Renal cortical epithelial cell (primary cell): Measurements from ENCODE around the gene GABARAP. TPM values are rescaled to one million over a fixed set of nuclear protein-coding genes. Genes with fewer than 3 reads are reported as not detected.
"Not testable (repeated sequence)": the region's sequence is repeated elsewhere in the genome, so short reads cannot be mapped to it uniquely, and the experiment has no call there.

Experiments
- DNase-seq: peaks from one replicate; pipeline ENCODE4 v3.0.0-alpha.2; 2011; ENCODE audit warnings: low read depth
- total RNA-seq: library from RNA; depleted of rRNA; stranded (reverse); fragments of >200 nt; gene quantifications from 2 replicates; pipeline ENCODE4 v1.2.3, GENCODE V29; 2014

Gene GABARAP
- total RNA-seq, 1 donor from 2014 or later = 148 TPM

DNA sequence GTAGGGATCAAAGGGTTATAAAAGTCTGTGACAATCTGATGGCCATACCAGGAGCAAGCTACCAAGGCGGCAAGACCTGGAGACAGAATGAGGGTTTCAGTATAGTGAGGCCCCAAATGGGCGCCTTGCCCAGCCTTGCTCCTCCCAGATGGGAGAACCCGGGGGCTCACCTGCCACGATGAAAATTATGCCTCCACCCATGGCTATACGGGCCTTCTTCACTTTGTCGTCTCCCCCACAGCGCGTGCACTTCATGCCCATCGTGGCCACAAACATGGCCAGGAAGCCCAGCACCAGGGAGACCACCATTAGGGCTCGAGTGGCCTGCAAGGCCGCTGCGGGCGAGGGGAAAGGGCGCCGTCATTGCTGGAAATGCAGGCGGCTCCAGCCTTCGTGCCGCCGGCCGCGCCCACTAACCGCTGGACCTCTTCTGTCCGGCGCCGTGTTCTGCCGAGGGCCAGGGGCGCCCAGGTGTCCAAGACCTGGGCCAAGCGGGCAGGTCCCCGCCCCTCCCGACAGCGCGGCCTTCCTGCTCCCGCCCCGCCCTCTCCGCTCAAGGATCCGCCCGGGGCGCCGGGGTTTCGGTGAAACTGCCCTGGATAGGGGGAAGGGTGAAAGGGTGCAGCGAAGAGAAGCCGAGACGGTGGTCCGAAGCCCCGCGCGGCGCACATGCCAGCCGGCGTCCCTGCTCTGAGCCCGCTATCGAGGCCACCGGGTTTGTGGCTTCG lies 18.6 kb upstream of the GABARAP start:
- DNase-seq = no peak

DNA sequence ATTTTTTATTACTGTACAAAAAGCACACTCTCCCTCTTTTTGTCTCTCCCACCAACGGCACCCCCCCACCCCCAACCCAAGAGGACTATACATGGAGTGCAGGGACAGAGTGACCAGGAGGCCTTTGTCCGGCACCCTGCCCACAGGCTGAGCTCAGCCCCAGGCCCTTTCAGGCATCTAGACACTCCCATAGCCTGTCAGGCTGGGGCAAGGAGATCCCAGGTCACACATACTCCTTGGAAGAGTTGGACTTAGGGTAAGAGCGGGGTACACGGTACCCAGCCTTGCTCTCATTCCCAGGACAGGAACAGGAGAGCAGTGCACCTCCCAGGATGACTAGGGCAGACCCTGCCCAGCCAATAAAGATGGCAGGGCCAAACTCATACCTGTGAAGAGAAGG lies 17.9 kb upstream of the GABARAP start:
- no peak for DNase-seq

DNA sequence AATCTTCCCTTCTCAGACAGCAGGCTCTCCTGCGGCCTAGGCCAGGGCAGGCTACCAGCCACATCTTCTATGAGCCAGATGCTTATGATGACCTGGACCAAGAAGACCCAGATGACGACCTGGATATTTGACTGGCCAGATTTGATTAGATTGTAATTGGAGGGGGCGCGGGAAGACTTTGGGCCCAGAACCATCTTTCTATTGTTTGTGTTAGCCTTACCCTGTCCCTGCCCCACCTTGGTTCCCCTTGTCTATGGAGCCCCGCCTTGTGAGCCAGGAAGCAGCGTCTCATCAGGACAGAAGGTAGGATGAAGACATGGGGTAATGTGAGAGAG lies 17.3 kb upstream of the GABARAP start:
- no peak for DNase-seq

DNA sequence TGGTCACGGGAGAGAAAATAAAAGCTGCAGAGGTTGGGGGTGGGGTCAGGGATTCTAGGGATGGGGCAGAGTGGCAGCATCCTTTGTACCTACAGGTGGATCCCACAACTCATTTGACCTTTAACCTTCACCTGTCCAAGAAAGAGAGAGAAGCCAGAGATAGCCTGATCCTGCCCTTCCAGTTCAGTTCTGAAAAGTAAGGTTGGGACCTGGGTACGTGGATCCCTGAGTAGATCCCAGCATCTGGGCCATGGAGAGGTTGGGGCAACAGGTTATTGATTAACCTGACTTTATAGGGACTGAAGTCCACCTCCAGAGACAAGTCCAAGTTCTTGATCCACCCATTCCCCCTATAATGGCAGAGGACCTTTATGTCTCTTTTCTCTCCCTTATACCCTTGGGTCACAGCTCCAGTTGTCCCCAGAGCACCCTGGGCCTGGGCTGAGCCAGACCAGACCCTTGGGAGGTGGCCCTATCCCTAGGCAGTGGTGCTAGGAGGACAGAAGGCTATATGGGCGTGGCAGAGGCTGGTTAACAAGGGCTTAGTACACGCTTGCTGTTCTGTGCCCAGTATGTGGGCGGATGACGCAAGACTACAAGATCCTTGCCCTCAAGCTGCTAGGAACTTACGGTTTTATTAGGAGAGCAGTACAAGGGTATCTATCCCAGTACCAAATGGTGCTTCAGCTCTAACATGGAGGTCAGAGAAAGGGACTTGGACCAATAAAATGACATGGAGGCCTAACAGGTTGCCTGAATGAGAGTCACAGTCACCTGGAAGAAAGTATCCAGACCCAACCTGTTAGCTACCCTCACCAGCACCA lies 16.7 kb upstream of the GABARAP start:
- DNase-seq = peak; percentile 86

DNA sequence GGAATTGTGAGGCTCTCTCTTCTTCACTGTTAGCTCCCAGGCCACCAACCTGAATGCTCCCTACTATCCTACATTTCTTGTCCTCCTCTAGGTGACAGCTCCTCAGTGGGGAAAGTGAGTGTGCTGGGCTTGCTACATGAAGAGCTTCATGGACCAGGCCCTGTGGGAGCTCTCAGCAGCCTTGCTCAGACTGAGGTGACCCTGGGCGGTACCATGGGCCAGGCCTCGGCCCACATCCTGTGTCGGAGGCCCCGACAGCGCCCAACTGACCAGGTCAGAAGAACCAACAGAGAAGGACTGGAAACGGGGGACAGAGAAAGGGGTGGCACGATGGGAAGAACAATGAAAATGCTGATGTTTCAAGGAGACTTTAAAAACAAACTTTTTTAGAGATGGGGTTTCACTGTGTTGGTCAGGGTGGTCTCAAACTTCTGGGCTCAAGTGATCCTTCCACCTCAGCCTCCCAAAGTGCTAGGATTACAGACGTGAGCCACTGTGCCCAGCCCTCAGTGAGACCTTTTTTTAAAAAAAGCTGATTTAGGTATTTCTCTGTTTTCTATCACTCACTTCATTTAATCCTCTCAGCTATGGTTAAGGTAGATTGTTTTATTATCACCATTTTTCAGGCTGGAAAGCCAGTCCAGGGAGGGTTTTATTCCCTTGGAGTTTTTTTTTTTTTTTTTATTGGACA lies 14.7 kb upstream of the GABARAP start:
- DNase-seq = no peak

DNA sequence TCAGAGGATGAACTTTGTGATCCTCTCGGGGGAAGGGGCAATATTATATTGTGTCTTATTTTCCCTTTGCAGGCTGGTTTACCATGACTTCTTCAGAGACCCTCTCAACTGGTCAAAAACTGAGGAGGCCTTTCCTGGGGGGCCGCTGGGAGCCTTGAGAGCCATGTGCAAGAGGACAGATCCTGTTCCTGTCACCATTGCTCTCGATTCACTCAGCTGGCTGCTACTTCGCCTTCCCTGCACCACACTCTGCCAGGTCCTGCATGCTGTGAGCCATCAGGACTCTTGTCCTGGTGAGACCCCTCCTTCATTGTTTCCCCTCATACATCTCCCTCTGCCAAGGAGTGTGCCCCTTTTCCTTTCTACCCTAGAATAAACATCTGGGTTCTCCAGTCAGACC lies 12.3 kb upstream of the GABARAP start:
- DNase-seq = no peak

DNA sequence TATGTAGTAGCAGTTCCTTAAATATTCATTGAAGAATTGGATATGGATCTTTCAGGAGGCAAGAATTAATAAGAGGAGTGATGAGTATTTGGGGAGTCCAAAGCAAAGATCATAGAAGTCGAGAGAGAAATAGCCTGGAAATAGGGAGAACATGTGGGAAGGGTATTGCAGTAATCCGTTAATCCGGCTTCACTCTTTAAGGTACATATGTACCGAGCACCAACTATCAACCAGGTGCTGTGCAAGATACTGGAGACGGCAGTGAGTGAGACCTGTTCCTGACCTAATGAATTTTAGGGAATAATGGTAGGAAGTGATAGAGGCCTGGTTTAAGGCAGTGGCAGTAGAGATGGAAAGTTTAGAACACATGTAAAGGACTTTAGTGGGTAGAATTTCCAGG lies 10.8 kb upstream of the GABARAP start:
- no peak for DNase-seq

DNA sequence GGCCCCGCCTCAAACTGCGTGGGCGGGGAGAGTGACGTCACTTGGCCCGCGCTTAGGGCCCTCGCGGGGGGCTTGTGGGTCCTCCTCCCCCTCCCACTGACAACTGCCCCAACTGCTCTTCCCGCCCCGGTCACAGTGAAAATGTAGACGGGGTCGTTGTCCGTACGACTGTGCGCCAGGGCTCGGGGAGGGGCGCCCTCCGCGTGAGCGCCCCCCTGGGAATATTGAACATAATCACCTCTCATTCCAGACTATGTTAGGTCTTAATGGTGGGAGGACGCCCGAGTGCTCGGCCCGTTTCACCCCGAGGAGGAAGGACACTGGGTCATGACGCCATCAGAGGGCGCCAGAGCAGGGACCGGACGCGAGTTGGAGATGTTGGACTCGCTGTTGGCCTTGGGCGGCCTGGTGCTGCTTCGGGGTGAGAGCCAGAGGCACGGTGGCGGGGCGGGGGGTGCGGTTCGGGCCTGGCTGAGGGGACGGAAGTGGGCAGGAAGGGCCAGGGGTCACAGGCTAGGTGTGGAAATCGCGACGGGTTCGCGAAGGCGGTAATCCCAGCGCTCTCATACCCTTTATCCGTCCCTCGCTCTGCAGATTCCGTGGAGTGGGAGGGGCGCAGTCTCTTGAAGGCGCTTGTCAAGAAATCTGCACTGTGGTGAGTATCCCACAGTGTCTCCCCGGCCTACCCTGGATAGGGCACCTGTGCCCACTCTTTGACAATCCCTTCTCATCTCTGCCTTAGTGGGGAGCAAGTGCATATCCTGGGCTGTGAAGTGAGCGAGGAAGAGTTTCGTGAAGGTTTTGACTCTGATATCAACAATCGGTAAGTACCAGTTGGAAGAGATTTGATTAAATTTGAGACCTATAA lies 10.2 kb upstream of the GABARAP start, which contains the start of gene ELP5:
ELP5 (plus strand) TSS at position 40 of the 868 bp plus-strand sequence; CDS start at position 376, 336 bp downstream.
- peak; percentile 81 for DNase-seq

DNA sequence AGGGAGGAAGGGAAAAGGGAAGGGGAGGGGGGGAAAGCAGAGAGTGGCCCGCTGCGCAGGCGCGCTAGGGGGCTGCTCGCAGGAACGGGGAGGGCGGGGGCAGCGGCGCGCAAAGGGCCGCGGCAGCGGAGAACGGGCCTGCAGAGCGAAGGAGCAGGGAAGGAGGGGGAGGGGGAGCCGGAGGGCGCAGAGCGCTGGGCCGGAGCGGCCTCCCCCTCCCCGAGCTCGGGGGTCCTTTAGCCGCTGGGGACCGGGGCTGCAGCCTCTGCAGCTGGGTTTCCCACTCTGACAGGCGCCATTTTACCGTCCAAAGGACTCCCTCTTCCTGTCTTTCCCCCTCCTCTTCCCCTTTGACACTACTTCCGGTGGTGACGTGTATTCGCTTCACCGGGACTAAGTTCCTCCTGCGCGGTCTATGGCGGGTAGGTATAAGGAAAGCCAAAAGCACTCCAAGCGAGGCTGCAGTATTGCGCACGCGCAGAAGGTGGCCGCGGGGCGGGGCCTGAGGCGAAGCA lies 9.5 kb upstream of the GABARAP start, which contains the start of gene CTDNEP1:
CTDNEP1 (minus strand) TSS at position 74 of the 515 bp plus-strand sequence. CDS start 438 bp downstream, outside the sequence.
- peak; percentile 99 for DNase-seq

DNA sequence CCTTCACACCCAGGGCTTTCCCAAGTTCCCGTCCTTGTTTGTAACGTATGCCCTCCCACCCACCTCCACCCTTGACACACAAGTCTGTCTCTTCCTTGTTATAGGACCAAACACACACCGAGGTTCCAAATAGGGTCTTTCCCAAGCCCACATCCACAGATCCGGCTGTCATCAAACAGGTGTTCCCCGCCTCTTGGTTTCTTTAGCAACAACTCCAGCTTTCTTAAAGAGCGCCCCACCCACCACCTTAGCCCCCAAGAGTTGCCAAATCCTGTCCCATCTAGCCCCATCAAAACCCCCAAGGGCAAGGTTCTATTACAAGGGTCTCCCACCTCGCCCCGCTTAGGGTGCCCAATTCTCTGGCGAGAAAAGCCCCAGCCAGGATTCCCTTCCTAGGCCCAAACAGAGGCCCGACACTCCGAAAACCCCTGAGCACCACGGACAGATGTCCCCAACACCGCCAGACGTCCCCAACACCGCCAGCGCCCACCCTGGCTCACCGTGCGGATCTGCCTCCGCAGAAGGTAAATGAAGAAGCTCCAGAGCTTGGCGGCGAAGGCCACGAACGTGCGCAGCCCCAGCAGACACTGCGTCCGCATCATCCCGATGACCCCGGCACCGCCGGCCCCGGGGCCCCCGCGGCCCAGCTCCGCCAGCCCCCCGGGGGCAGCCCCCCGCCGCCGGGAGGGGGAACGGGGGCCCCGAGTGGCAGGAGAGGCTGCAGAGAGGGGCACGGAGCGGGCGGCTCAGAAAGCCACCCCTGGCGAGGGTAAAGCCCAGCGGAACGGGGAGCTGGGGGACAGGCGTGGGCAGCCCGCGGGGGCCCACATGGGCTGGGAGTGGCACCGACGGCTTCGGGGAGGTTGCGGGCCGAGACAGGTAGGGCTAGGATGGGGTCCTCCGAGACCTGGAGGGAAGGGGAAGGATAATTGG lies 8.7 kb upstream of the GABARAP start:
- DNase-seq = no peak

DNA sequence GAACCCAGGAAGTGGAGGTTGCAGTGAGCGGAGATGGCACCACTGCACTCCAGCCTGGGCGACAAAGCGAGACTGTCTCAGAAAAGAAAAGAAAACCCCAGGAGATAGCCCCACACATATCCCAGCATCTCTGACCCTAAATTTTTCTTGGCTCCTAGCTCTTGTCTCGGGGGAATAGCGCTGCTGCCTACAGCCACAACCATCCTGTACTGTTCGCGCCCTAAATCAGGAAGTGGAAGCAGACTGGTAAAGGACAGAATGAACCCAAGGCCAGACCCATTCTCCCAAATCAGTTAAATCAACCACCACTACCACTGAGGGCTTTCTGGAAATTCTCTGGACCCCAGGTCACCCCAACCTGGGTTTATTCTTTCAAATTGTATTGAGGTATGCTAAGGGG lies 7.6 kb upstream of the GABARAP start:
- no peak for DNase-seq

DNA sequence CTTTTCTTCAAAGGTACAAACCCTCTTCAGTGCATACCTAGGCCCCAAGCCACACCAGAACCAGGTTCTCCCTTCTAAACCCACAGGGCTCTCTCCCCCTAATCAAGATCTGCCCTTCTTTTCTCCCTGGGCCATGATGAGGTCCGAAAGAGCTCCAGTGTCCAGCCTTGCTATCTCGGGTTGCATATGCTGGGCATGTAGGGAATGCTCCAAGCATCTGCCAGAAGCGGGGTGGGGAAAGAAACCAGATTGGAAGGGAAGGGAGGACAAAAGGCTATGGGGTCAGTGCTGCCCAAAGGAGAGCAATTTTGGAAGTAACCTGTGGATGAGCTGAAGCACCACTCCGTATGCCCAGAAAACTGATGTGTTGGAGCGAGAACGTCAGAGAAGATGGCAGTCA lies 7.0 kb upstream of the GABARAP start:
- no peak for DNase-seq

DNA sequence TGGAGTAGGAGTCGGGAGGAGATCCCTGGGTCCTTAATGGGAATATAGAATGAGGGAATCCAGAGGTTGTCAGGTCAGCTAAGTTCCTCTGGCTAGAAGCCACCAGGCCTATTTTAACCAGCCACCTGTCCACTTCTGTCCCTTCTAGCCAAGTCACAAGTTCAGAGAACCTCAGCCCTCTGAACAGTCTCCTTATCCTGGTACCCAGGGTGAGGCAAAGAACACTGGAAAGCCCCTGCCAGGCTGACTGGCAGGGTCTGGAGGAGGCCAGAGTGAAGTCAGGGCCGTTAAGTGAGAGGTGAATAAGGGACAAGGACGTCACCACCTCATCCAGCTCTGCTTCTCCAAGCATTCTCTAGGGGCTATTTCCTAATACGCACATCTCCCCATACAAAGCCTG lies 6.5 kb upstream of the GABARAP start:
- no peak for DNase-seq

DNA sequence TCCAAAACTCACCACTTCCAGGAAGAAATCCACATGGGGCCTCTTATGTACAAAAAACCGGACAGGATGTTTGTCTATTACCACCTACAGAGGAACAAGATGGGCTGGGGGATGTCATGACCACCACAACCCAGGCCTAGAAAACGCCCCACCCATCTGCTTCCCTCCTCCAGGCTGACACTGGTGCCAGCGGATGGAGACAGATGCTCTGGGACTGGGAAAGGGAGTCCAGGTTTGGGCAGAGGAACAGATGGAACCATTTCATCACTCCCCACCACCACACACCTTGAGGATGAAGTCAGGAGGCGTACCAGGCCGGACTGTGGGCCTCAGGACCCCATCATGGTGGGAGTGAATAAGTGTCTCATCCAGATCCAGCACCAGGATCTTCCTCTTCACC lies 4.5 kb upstream of the GABARAP start:
- DNase-seq = no peak

DNA sequence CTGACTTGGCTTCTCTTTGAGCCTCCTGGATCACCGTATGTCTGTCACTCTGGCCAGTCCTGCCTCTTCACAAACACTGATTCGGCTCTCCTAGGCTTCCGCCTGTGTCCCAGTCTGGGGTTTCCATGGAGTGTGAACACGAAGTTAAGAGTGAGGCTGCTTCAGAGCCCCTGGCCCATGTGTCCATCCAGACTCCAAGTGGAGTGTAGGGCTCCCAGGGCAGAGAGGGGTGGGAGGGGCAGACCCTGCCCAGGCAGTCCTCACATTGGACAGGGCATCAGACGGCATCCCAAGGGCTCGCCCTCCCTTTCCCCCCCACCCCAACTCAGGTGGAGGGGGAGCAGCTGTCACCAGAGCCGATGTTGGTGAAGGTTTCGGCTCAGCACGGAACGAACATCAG lies 1.6 kb upstream of the GABARAP start:
- DNase-seq = not testable (repeated sequence)

DNA sequence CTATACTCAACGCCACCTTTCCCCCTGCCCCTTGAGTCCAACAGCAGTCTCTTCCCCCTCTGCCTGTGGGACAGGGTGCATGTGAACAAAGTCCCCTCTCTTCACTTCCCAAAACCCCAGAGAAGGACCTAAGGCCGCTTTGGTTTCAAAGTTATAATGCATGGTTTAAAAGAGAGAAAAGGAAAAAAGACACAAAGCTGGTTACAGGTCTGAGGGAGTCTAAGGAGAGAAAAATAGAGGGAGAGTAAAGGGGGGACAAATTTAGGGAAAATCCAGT lies 1.1 kb upstream of the GABARAP start:
- no peak for DNase-seq

DNA sequence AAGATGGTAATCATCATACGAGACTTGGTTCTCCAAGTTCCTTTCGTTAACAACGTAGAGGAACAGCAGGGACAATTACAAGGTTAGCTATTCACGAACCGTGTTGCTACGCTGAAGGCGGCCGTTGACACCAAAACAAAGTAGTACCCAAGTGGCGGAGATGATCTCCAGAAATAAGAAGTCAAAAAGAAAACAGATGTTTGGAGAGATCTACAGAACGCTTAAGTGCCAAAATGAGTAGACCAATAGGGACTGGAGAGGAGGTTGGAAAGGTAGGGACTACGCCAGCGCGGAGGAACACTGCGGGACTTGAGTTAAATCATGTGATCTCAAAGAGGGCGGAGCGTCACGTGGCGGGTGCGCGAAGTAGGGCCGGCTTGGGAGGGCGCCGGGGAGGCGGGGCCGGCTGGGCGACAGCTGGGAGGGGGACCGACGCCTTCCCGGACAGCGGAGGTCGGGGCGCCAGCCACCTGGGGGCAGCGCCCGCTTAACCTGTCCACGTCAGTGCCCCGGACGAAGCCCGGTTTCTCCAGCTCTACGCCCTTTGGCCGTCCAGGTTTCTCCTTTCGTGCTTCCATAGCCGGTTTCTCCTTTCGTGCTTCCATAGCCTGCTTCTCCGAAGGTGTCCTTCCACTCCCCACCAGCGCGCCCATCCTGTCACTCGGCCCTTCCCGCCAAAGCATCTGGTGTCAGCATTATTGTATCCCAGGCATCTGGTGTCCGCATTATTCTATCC lies 636 bp upstream of the GABARAP start:
- DNase-seq = peak; percentile 84

DNA sequence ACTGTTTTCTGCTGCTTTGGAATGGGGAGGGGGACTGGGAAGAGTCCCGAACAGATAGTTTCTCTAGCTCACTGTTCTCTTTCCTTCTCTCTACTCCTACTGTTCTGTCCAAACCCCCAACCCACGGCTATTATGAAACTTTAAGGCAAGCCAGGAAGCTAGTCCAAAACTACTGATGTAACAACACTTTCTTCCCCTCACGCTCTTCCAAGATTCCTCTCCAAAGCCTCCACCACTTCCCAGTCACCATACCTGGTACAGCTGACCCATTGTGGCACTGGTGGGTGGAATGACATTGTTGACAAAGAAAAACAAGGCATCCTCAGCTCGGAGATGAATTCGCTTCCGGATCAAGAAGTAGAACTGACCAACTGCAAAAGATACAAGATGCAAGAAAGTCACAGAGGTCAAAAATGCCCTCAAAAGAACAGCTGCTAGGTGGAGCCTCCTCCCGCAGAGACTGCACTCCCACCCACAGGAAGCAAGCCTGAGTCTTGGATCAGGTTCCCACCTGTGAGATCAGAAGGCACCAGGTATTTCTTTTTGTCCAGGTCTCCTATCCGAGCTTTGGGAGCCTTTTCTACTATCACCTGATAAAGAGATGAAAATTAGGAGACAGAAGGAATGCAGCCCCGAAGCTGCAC lies 1.0 kb downstream of the GABARAP start:
- no peak for DNase-seq

DNA sequence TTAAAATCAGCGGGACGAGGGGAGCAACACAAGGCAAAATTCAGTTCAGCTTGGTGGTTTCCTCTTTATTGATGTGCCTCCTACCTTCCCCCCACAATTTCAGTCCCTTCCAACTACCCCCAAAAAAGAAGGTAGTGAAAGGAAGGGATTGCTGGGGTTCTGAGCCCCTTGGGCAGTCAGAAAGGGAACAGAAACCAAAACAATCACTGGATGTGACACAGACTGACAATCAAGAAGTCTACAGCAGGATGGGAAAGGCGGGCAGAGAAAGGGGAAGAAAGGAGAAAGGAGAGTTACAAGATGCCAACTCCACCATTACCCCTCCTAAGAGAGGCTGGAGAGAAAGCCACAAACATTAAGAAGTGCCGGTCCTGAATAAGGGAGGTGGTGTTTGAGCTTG lies 1.9 kb downstream of the GABARAP start:
- no peak for DNase-seq
